ENCODE results near the gene SYPL2. TPM values are rescaled to one million over a fixed set of nuclear protein-coding genes. Genes with fewer than 3 reads are reported as not detected.

SYPL2 gene
- total and polyA plus RNA-seq, 2 of the 8 experiments (the other 6 are each of a cell fraction or from before 2014, with no cell fraction given): 1.5 TPM

DNA sequence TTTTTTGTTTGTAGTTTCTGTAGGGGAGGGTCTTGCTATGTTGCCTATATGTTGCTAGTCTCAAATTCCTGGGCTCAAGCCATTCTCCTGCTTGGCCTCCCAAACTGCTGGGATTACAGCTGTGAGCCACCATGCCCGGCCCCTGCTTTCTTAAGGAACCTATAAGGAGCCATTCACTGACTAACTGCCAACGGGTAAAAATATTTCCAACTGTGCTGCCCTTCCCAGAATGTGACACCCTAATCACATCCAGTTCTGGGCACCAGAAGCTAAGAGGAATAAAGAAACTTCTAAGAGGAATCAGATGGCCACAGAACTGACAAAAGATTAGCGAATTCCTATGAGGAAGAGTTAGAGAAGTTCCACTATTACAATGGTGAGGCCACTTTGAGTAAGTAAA, 6.4 kb downstream of the SYPL2 start:
- H2AK5ac ChIP-seq (ENCODE audit: low read depth, low read length): no peak overlapping the region
- peaks cover 1 to 10% (median 7%) of the 10 kb centered on the region in 4 experiments for H3K27me3 ChIP-seq (replicated peaks in 1 of 4; ENCODE audit: control insufficient read depth in 3 of 4, extremely low read depth in 1 of 4, insufficient read depth in 3 of 4, low read length in 3 of 4)
- H3K79me1 ChIP-seq (ENCODE audit: low read depth, low read length): no peaks in the 10 kb centered on the region
- H4K8ac ChIP-seq (ENCODE audit: extremely low read depth, insufficient read depth, low read length): no peak overlapping the region
- POLR2A ChIA-PET (ENCODE audit: partially characterized antibody): interaction anchor here (1.0 kb wide), 1 partner anchor 212 kb away, joined by 3 read pairs; no protein-coding TSS in a partner anchor
- H4K91ac ChIP-seq (replicated peaks; ENCODE audit: insufficient read length, low read length): no peak overlapping the region
- no peak overlapping the region for H2BK120ac ChIP-seq (replicated peaks; ENCODE audit: low read depth, low read length)
- H3K4me2 ChIP-seq (ENCODE audit: insufficient read depth in 1 of 2, low read depth in 2 of 2, low read length in 2 of 2): no peak overlapping the region
- no peaks in the 10 kb centered on the region for H3K79me2 ChIP-seq (ENCODE audit: control insufficient read depth in 1 of 2, insufficient read depth in 2 of 2, low read length in 2 of 2)
- 61% methylated on average over 3 of the region's 3 CpGs; no CpG with 5 or more reads in 1 of the 2 experiments for WGBS, 2 experiments (ENCODE audit: extremely low coverage in 1 of 2, insufficient coverage in 1 of 2, insufficient read length in 1 of 2, insufficient replicate concordance in 2 of 2, low coverage in 1 of 2, low lambda C conversion rate in 2 of 2, missing lambda C conversion rate in 1 of 2)
- H2BK15ac ChIP-seq (ENCODE audit: low read length): no peak overlapping the region
- H2BK5ac ChIP-seq (ENCODE audit: low read depth, low read length): no peak overlapping the region
- no peak overlapping the region for H2BK12ac ChIP-seq (ENCODE audit: low read depth, low read length)
- no peak overlapping the region for H3K56ac ChIP-seq (replicated peaks; ENCODE audit: insufficient read length, low read depth, low read length)
- no peak for FAIRE-seq
- H2AFZ ChIP-seq (ENCODE audit: low read length): no peak overlapping the region
- no peaks in the 10 kb centered on the region for H4K20me1 ChIP-seq (replicated peaks in 1 of 2; ENCODE audit: control insufficient read depth in 1 of 2, insufficient read depth in 2 of 2, low read length in 2 of 2)
- no peaks in the 10 kb centered on the region for H3K9me3 ChIP-seq (ENCODE audit: insufficient read depth in 2 of 2, low read depth in 1 of 2, low read length in 1 of 2)
- H3K9ac ChIP-seq (replicated peaks in 1 of 4; ENCODE audit: extremely low read depth in 1 of 4, low read depth in 3 of 4, low read length in 3 of 4): no peak overlapping the region
- H3K23me2 ChIP-seq (ENCODE audit: low read depth, low read length): no peaks in the 10 kb centered on the region
- no peak overlapping the region for H3K23ac ChIP-seq (ENCODE audit: insufficient read length)
- CTCF ChIA-PET (ENCODE audit: partially characterized antibody): interaction anchor here (0.6 to 1.7 kb wide), 3 partner anchors 11 to 60 kb away, joined by 3 to 6 read pairs (median 4); partner anchors contain the start of gene ATXN7L2
- no peak overlapping the region for H3K4me3 ChIP-seq (ENCODE audit: extremely low read depth in 1 of 4, insufficient read depth in 2 of 4, low read depth in 3 of 4, low read length in 4 of 4)
- H3K36me3 ChIP-seq (ENCODE audit: control insufficient read depth in 2 of 4, insufficient read depth in 4 of 4, low read length in 3 of 4): no peaks in the 10 kb centered on the region
- H3K4ac ChIP-seq (replicated peaks; ENCODE audit: insufficient read length, low read depth, low read length): no peak overlapping the region
- no peak overlapping the region for H3K27ac ChIP-seq (ENCODE audit: low read depth, low read length)
- H4K5ac ChIP-seq (ENCODE audit: insufficient read length, low read depth, low read length): no peak overlapping the region
- H3K4me1 ChIP-seq (replicated peaks in 1 of 4; ENCODE audit: control insufficient read depth in 3 of 4, insufficient read depth in 4 of 4, low read length in 3 of 4): peaks cover 0 to 6% (median 1%) of the 10 kb centered on the region in 4 experiments; a peak in 4 of 7 replicates
- H2BK20ac ChIP-seq (ENCODE audit: low read length): no peak overlapping the region
- H3K14ac ChIP-seq (ENCODE audit: insufficient read length): no peak overlapping the region
- DNase-seq (ENCODE audit: low read depth in 1 of 2, low spot score in 2 of 2): no peak
- no peak overlapping the region for H3K18ac ChIP-seq (ENCODE audit: extremely low read depth, low read length)
- no peak for TF ChIP-seq CHD2 (IDR thresholded peaks at IDR 0.05; ENCODE audit: low read length)
- TF ChIP-seq POU5F1 (IDR thresholded peaks at IDR 0.05; ENCODE audit: low read depth, low read length): no peak
- TF ChIP-seq YY1 (IDR thresholded peaks at IDR 0.05; ENCODE audit: low read depth, low read length): no peak
- no peak for TF ChIP-seq SUZ12 (IDR thresholded peaks at IDR 0.05; ENCODE audit: low read length)
- TF ChIP-seq TEAD4 (IDR thresholded peaks at IDR 0.05; ENCODE audit: low read depth, low read length): no peak
- TF ChIP-seq ASH2L (IDR thresholded peaks at IDR 0.05; ENCODE audit: low read length): no peak
- TF ChIP-seq, protein P1, sequence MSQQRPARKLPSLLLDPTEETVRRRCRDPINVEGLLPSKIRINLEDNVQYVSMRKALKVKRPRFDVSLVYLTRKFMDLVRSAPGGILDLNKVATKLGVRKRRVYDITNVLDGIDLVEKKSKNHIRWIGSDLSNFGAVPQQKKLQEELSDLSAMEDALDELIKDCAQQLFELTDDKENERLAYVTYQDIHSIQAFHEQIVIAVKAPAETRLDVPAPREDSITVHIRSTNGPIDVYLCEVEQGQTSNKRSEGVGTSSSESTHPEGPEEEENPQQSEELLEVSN (IDR thresholded peaks at IDR 0.05): no peak
- TF ChIP-seq RFX5 (IDR thresholded peaks at IDR 0.05; ENCODE audit: borderline replicate concordance, low read depth, low read length): no peak
- no peak for TF ChIP-seq HDAC2 (IDR thresholded peaks at IDR 0.05; ENCODE audit: borderline replicate concordance in 1 of 2, low read depth in 2 of 2, low read length in 2 of 2)
- TF ChIP-seq SIX5 (IDR thresholded peaks at IDR 0.05; ENCODE audit: low read depth, low read length): no peak
- TF ChIP-seq CBX5 (IDR thresholded peaks at IDR 0.05; ENCODE audit: low read depth, low read length): no peak
- TF ChIP-seq PHF8 (conservative IDR thresholded peaks at IDR 0.05; ENCODE audit: low read depth, low read length): no peak
- TF ChIP-seq RNF2 (IDR thresholded peaks at IDR 0.05; ENCODE audit: borderline replicate concordance, low read depth, low read length, missing control alignments, poor library complexity, severe bottlenecking): no peak
